DMS153 (cell line): ENCODE data around the gene IFT88.
"Not testable (repeated sequence)": the region's sequence is repeated elsewhere in the genome, so short reads cannot be mapped to it uniquely, and the experiment has no call there.

Source experiments
- DNase-seq: peaks from one replicate; lab custom pipeline; 2025; lab: John Stamatoyannopoulos, UW

The IFT88 gene

GRCh38 chr13:20636079-20636478, 69.1 kb downstream of the IFT88 start:
- DNase-seq, result no peak

- DNase-seq, result no peak
Measured at GRCh38 chr13:20637811-20638210, 70.9 kb downstream of the IFT88 start.

GRCh38 chr13:20647758-20648157, 80.8 kb downstream of the IFT88 start:
- DNase-seq, result no peak

GRCh38 chr13:20652946-20653345, 86.0 kb downstream of the IFT88 start:
- DNase-seq, result no peak

- DNase-seq, result no peak
Measured at GRCh38 chr13:20654156-20654555, 87.2 kb downstream of the IFT88 start.

GRCh38 chr13:20658451-20659040, 91.6 kb downstream of the IFT88 start:
- no peak for DNase-seq

GRCh38 chr13:20664351-20664750, 97.4 kb downstream of the IFT88 start:
- DNase-seq, result no peak

GRCh38 chr13:20666948-20667347, 100.0 kb downstream of the IFT88 start:
- no peak for DNase-seq

GRCh38 chr13:20667857-20668437, 101.0 kb downstream of the IFT88 start:
- no peak for DNase-seq

GRCh38 chr13:20669162-20669561, 102.2 kb downstream of the IFT88 start:
- DNase-seq, result no peak

- no peak for DNase-seq
Measured at GRCh38 chr13:20671789-20672188, 104.8 kb downstream of the IFT88 start.

- DNase-seq, result no peak
Measured at GRCh38 chr13:20672772-20673171, 105.8 kb downstream of the IFT88 start.

- DNase-seq, result no peak
Measured at GRCh38 chr13:20673715-20674114, 106.8 kb downstream of the IFT88 start.

- no peak for DNase-seq
Measured at GRCh38 chr13:20676213-20676612, 109.3 kb downstream of the IFT88 start.

- not testable (repeated sequence) for DNase-seq
Measured at GRCh38 chr13:20678606-20679005, 111.6 kb downstream of the IFT88 start.

GRCh38 chr13:20679879-20680278, 112.9 kb downstream of the IFT88 start:
- DNase-seq, result no peak

- no peak for DNase-seq
Measured at GRCh38 chr13:20680416-20681080, 113.6 kb downstream of the IFT88 start.

GRCh38 chr13:20681481-20681880, 114.5 kb downstream of the IFT88 start:
- not testable (repeated sequence) for DNase-seq

GRCh38 chr13:20682061-20682460, 115.1 kb downstream of the IFT88 start:
- DNase-seq, result no peak

GRCh38 chr13:20684041-20684440, 117.1 kb downstream of the IFT88 start:
- no peak for DNase-seq

- no peak for DNase-seq
Measured at GRCh38 chr13:20684546-20684945, 117.6 kb downstream of the IFT88 start.

GRCh38 chr13:20685092-20685491, 118.1 kb downstream of the IFT88 start:
- DNase-seq, result no peak

GRCh38 chr13:20686167-20686566, 119.2 kb downstream of the IFT88 start:
- no peak for DNase-seq
